NCI-H1417 treated with DMSO at 0.1 percent for 48 hours (cell line): Measurements from ENCODE around the gene TCF4.

Experiments used
- DNase-seq: peaks from one replicate; lab custom pipeline; 2025; lab: John Stamatoyannopoulos, UW

The TCF4 gene

DNA sequence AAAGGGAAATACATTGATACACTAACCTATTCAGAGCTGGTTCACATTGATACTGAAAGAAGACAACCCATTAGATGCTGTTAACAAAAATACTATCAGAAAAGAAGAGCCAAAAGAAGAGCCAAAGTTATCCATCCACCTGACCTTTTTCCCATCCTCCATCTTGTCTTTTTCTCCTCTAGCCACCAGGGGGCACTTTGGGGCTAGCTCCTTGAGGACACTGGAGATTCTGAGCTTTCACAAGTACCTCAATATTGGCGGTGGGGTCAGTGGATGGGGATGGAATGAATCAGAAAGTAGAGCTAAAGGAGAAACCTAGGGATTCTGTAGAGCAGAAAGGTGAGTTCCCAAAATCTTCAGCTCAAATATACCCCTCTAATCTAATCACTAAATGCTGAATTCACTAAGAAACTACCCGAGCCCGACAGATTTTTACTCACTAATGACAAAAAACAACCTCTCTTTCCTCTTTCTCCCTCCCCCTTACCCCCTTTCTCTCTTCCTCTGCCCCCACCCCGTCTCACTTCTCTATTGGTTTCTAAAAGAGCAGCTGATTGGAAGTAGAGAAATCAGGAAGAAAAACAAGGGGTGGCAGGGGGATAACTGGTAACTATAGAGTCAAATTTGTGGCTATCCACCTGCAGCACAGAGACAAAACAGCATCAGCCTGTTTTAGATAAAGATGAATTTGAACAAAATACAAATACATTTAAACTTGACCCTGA is 203.3 kb downstream of the TCF4 start:
- no peak for DNase-seq

DNA sequence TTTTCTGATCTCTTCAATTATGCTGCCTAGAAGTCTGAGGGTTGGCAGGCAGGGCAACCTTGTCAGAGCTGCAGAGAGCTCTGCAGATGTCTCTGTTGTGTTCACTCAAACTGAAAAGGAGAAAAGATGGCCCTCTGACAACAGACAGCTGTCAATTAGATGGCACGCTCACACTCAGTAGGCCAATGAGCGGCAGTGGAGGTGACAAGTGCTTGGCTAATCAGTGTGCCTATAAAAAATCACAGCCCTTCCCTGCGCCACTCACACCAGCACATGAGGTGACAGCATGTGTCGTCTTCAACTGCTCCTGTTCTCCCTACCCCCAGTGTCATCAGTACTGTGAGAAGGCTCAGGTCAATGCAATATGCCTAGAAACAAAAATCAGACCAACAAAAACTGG is 203.9 kb downstream of the TCF4 start:
- no peak for DNase-seq

DNA sequence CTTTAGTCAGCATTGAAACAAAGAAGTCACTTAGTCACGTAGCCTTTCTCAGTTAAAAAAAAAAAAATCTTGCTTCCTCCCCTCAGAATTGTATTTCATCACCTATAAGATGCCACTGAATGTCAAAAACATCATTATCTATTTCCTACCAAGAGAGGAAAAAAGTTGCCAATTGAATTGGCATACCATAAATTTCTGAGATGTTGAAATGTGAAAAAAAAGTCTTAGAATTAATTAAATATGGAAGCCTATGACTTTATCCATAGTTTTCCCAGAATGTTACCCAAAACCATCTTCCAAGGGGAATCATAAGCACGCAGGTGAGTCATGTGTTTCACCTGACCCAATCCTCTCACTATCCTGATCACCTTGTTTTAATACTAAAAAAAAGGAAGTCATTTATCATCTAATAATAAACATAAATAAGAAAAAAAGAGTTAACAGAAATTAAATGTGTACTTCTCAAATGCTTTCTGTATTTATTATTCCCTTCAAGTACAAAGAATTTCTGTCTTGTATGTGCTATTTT is 205.7 kb downstream of the TCF4 start:
- DNase-seq: no peak

DNA sequence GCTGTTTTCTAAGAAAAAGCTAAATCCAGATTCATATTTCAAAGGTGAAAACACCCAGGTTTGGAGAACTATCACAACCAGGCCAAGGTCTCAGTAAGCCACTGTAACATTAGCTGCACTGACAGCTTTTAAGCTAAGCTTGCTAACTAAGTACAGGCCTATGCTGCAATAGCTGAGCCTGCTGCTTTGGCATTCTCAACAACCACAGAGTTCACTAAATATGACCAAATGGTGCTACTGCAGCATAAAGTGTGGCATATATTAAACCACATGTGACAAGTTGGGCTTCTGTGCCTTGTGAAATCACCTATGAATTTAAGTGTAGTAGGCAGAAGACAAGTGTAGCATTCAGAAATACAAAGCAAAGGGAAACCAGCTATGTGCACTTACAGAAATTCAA is 206.7 kb downstream of the TCF4 start:
- no peak for DNase-seq

DNA sequence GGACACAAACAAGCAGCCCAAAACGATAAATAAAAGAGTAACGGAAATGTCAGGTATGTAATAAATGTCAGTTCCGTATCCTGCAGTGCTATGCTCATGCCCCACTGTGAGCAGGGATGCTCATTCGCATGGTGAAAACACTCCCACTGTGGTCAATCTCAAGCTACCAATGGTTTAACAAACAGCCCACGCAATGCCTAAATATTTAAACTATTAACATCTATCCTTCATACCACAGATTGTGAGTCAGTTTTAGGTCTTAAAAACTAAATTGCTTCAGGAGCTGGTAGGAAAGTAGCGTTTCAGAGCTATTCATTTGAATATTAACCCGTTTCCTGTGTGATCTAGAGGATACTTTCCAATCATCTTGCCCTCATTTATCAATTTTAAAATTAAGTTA is 207.4 kb downstream of the TCF4 start:
- no peak for DNase-seq

DNA sequence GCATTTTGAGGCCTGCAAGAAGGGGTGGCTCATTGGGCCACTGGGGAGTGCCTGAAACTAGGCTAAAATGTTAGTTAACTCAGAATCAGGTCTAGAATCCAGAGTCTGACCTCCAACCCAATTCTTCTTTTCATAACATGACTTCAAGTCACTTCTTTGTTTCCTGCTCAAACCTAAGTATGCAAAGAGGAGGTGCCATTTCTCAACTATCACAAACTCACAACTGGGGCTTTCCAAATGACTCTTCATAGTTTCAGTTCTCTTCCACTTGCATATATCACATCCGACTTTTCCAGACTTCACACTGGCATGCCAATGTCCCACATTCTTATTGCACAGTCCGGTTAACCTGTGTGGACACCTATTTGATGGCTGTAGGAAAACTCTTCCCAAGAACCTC is 211.6 kb downstream of the TCF4 start:
- no peak for DNase-seq

DNA sequence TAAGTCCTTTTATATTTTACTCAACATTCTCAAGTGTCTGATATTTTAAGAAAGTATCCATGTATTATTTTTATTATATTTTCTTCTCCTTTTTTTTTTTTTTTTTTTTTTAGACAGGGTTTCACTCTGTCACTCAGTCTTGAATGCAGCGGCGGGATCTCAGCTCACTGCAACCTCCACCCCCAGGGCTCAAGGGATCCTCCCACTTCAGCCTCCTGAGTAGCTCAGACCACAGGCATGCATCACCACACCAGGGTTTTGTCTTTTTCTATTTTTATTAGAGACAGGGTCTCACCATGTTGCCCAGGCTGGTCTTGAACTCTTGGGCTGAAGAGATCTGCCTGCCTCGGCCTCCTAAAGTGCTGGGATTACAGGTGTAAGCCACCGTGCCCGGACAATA is 212.1 kb downstream of the TCF4 start:
- no peak for DNase-seq

DNA sequence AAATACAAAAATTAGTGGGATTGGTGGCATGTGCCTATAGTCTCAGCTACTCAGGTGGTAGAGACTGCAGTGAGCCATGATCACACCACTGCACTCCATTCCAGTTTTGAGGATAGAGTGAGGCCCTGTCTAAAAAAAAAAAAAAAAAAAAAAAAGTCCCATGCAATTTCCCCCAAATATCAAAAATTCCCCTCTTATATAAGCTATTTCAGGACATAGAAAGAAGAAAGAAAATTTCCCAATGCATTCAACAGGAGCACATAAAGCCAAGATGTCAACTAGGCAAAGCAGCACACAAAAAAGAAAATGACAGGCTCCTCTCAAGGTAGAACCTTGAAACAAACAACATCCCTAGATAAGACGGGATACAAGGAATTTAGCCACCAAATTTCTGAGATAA is 213.3 kb downstream of the TCF4 start:
- DNase-seq: no peak

DNA sequence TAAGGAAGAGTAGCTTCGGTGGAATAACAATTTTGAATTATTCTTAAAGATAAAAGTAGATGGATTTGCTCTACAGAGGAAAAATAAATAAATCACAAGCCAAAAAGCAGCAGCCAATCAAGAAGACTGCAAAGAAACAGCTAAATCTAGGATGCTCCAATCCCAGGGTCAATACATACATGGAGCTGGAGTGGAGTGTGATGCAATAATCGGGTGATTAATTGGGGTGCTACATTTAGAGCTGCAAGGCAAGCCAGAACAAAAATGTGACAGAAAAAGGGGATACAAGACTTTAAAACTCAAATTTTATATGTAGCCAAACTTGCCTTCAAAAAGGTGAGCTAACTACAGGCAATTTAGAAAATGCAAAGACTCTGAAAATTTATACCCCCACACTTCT is 215.8 kb downstream of the TCF4 start:
- no peak for DNase-seq

DNA sequence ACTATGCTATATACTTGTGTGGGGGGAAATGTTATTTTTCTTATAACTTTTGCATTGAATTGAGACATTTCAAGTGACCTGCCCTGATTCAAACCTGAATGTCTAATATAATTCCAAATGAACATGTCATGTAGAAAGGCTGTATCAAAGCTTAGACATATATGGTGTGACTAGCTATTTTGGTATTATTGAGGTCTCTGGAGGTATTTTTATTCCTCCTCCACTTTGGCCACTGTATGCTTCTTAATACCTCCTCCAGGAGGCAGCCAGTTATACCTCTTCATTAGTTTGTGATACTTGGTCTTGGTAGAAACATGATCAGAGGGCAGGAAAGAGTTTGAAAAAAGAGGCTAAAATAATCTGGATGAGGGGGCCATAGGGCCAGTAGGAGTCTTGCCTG is 217.1 kb downstream of the TCF4 start:
- DNase-seq: no peak

DNA sequence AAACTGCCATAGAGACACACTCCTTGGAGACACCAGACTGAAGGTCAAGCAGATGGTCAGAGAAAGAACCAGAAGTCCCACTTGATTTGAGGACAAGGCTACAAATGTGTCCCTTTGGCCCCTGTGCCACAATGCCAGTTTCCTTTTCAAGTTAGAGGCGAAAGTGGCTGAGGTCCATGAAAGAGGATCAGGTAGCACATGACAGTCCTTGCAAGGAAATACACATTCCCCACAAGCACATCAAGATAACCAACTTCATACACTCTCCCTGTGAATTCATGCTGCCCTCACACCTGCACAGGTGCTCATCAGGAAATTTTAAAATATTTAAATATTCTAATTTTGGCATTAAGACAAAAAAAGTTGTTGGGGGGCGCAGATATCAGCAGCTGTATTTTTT is 218.6 kb downstream of the TCF4 start:
- DNase-seq: no peak

DNA sequence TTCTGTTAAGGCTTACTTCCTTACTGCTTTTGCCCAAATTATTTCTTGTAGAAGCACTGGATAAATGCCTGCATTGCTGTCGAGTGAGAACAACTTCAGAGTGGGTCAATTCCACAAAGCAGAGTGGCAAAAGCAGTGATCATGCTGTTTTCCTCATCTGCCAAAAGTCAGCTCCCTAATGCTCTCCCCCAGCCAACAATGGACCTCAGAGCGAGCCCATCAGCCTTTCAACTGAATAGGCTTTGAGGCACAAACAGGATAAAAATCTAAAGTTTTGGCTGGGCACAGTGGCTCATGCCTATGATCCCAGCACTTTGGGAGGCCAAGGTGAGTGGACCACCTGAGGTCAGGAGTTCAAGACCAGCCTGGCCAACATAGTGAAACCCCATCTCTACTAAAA is 222.7 kb downstream of the TCF4 start:
- DNase-seq: no peak

DNA sequence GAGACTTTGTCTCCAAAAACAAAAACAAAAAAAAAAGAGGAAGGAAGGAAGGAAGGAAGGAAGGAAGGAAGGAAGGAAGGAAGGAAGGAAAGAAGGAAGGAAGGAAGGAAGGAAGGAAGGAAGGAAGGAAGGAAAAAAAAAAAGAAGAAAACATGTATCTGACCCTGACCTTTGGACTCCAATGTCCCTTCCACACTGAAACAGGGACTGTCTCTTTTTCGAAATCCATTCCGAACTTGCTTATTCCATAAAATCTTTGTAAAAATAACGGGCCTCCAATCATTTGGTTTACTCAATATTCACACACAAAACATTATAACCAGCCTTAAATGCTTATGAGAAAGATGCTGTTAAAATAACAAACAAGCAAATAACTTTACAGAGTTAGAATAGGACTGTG is 225.7 kb downstream of the TCF4 start:
- DNase-seq: no peak

DNA sequence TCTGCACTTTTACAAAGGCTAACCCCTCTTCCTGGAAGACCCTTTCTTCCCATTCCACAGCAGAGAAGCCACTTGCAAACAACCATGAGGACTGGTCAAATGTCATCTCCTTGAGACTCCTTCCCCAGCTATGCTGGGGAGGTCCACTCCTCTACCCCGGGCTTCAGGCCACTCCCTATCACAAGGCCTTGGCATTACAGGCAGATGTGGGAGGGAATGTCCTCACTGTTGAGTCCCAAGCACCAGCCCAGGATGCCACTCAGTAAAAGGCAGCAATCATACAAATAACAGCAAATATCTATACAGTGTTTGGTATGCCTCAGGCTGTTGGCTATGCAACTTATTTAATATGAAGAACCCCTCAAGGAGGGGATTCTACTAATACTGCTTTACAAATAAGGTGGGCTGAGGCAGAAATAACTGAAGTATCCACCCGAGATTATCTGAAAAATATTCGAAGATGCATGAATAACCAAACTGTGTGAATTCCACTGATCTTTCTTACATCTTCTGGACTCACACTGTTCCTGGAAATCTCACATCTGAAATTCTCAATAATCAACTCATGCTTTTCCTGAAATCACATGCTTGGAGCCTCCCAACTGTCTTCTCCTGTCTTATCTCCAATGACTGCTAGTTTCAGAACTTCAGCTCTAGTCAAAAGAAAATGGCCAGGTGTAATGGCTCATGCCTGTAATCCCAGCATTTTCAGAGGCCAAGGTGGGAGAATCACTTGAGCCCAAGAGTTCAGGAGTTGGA is 226.3 kb downstream of the TCF4 start:
- no peak for DNase-seq

DNA sequence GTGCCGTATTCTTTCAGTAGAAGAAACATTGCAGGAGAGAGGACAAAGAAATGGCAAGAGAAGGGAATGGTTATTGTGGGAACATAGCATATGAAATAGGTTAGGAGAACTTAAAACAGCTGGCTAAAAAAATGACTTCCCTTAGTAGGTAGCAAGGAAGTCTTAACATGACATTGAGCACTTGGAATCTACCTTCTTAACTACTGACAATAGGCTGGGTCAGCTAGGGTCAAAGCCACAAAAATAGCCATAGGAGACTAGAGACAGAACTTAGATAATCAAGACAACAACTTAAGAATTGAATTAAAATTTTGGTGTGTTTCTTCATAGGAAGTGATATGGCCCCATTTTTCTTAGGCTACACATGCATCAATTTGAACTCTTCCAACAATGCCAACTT is 227.9 kb downstream of the TCF4 start:
- no peak for DNase-seq

DNA sequence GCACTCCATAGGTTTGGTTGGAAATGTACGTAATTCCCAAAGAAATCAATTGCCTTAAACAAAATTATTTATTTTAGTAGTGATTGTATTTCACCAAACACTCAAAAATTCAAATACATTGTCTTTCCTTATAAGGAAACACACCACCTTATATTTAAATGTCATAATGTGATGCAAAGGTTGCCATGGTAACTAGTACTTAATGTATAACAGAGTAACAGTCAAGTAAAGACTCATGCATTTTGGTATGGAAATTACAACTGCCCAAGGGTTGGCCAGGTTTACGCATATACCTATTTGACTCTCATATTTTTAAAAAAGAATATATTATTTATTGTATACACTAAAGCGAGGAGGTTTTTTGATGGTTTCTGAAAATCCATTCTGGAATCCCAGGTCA is 231.2 kb downstream of the TCF4 start:
- no peak for DNase-seq

DNA sequence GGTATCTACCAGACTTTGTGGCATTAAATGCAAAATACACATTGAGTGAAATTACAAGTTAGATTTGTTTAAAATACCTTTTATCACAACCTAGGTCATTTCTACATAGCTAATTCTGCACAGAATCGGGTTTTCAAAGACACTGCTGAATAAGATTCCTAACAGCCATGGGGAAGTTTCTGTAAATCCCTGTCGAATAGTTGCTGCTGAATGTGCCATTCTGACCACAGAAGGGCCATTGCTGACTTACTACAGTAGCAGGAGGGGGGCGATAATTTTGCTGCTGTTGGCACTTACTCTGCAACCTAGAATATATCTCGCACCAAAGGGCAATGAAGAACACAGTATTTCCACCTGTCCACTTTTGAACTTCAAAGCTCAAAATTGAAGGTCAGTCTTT is 232.8 kb downstream of the TCF4 start:
- DNase-seq: no peak

DNA sequence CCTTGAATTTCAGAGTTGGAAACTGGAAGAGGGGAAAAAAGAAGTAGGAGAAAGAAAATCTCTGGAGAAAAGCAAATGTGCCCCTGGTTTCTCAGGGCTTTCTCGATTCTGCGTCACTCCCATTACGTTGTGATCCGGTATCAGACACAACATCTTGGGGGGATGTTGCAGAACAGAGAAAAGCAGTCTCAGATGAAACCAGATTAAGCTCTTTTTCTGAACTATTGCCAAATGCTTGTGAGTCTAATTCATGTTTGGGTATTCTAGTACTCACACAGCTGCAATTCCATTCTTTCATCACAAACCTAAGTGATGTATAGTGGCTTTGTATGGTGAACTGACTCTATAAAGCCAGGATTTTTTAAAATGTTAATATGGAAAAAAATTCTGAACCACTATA is 233.2 kb downstream of the TCF4 start:
- no peak for DNase-seq

DNA sequence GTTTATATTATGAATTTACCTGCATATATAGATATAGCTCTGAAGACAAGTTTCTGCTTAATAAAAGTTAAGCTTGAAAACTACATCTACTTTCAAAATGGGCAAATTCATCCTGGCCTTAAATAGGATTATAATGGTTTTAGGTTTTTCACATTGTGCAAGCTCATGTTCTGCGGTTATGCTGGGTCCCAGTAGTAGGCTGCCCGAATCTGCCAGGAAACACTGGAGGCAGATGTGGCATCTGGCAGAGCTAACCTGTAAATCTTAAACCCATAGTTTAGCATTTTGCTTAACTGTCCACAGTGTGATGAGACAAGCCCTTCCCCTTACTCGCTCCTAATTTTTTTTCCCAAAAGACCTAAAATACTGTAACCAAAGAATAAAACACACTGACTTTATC is 234.2 kb downstream of the TCF4 start:
- DNase-seq: no peak

DNA sequence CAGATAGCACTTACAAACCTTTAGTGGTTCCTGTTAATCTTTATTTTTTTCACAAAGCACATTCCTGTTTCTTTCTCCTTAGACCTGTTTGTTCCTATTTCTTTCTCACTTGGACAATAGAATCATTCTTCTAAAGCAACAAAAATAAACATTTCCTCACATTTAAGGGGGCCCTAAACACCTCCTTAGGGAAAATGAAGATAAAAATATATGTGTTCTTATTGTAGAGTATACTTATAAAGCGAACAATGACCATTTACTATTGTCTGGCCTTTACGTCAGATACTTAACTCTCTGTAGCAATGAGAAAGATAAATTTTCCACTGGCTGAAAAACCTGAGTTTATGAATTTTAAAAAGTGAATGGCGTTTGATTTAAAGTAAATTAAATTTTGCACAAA is 234.6 kb downstream of the TCF4 start:
- no peak for DNase-seq

DNA sequence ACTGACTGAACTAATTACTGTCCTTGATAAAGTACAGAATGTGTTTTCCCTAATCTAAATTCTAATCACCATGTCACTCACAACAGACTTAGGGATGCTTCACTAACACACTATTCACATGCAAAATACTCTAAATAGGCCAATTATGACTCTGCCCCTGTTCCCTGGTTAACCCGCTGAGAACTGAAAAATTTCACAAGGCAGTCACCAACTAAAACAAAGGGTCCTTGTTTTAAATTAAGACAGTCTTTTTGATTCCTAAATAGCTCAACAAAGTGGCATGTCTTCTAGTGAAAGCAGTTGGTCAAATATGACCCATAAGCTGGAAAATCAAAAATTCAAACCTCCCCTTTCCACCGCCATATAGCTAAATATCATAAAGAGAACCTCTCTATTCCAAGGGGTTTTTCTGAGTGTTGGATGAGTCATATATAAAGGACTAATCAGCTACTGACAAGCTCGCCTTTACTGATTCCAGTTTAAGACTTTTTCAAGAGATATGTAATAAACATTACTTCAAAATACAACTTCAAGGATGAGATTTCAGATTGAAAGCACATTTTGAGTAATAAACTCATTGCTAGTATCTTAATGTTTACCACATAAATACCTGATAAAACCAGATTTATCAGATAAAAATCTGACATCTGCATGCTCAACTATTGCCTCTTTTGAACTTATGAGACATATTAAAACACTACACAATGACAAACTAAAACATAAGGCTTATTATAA is 235.8 kb downstream of the TCF4 start:
- no peak for DNase-seq

DNA sequence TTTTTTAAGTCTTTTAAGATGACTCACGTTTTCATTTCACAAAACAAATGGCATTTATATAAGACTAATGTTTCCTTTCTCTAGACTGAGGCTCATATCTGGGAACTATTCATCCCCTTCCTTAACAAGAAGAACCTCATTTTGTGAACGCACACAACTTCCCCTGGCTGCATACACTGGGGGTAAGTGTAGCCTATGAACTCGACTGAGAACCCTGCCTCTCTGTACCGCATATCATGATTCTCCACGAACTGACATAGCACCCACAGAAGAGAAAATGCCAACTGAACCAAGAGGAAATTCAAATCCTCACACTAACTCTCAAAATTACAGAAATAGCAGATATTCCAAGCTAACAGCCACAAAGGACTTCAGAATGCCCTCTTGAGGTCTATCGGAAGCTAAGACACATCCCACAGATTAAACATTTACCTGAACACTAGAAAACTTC is 236.7 kb downstream of the TCF4 start:
- DNase-seq: no peak

DNA sequence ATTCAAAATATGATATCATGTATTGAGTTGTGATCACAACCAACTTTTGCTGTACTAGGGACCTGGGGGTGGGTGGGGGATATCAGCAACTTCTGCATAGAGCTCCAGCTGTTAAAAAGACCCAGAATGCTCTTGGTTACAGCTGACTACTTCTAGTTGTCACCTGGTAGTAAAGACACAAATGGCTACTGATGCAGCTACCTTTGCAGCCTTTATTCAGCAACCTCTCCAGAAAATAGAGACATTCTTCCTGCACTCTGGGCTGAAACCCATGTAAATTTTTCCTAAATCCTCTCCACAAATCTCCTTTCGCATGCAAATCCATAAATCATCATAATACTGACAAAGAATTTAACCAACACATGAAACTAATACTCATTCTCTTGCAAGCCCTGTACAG is 238.3 kb downstream of the TCF4 start:
- DNase-seq: no peak
